Omental fat pad (tissue), 4 donors: Measurements from ENCODE around the gene TRPM4. TPM values are rescaled to one million over a fixed set of nuclear protein-coding genes. Genes with fewer than 3 reads are reported as not detected.
A peak's percentile ranks its signal among the peaks of the same experiment; 100 is the strongest.

ENCODE experiments used
- ATAC-seq: fragments of 150-250 bp; one replicate; pipeline ENCODE4 v1.9.1; 2016; ENCODE audit warnings: mild to moderate bottlenecking, moderate library complexity; ENCODE audit not compliant: low FRiP score
- DNase-seq: peaks from one replicate; pipeline ENCODE4 v3.0.0-alpha.2; 2019; ENCODE audit warnings: low spot score
- total RNA-seq, 4 donors: library from RNA; depleted of rRNA; stranded (reverse); fragments of >200 nt; gene quantifications; one replicate each; pipeline ENCODE4 v1.1.0, GENCODE V29; 2016
- TF ChIP-seq, protein P1 (sequence below), 3 donors: fragments of 450-650 bp; IDR thresholded peaks; one replicate each; pipeline ENCODE4 v1.5.1; 2016 to 2017; ENCODE audit warnings: antibody characterized with exemption in 3 of 3, mild to moderate bottlenecking in 3 of 3, moderate library complexity in 2 of 3

TRPM4 gene
- total RNA-seq, 4 donors from 2014 or later: 7.2 to 26.0 (median 10.6) TPM

DNA sequence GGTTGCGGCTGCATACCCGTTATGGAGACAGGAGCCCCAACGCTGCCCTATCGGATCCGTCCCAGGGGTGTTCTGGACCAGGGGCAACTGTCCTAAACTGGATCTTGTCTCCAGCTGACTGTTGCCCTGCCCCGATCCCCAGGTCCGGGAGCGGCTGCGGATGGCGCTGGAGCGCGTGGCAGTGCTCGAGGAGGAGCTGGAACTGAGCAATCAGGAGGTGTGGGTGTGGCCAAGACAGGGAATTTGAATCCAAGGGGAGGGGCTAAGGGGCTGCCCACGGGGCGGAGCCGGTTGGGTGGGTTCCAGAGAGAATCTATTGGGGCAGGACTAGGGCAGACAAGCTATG lies 28.4 kb upstream of the TRPM4 start:
- ATAC-seq (no peak), DNase-seq (no peak)
- TF ChIP-seq, protein P1, sequence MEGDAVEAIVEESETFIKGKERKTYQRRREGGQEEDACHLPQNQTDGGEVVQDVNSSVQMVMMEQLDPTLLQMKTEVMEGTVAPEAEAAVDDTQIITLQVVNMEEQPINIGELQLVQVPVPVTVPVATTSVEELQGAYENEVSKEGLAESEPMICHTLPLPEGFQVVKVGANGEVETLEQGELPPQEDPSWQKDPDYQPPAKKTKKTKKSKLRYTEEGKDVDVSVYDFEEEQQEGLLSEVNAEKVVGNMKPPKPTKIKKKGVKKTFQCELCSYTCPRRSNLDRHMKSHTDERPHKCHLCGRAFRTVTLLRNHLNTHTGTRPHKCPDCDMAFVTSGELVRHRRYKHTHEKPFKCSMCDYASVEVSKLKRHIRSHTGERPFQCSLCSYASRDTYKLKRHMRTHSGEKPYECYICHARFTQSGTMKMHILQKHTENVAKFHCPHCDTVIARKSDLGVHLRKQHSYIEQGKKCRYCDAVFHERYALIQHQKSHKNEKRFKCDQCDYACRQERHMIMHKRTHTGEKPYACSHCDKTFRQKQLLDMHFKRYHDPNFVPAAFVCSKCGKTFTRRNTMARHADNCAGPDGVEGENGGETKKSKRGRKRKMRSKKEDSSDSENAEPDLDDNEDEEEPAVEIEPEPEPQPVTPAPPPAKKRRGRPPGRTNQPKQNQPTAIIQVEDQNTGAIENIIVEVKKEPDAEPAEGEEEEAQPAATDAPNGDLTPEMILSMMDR (IDR thresholded peaks at IDR 0.05): no peak

DNA sequence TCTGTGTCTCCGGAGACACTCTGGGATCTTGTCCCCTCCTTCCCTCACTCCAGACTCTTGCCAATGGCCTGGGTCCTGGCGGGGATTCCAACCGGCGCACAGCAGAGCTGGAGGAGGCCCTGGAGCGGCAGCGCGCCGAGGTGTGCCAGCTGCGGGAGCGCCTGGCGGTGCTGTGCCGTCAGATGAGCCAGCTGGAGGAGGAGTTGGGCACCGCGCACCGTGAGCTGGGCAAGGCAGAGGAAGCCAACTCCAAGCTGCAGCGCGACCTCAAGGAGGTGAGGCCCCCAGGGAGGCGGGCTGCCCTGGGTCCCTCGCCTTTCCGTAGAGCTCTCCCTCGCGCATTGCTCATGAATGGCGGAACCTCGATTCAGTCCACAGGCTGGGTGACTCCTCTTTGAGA lies 27.3 kb upstream of the TRPM4 start:
- ATAC-seq: no peak

DNA sequence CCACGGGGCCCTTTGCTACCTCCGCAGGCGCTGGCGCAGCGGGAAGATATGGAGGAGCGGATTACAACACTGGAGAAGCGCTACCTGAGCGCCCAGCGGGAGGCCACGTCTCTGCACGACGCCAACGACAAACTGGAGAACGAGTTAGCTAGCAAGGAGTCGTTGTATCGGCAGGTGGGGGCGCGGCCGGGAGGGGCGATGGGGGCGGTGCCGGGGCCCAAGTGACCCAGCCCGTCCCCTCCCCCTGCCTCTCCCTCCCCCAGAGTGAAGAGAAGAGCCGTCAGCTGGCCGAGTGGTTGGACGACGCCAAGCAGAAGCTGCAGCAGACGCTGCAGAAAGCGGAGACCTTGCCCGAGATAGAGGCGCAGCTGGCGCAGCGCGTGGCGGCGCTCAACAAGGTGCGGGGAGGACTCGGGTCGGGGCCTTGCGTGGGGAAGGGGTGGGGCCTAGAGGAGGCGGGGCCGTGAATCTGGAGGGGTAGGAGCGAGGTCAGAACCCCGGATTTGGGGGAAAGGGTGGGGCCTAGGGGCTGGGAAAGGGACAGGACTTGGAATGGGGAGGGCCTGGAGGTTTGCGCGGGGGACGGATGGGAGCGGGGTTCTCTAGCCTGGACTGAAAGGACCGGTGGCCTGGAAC lies 24.5 kb upstream of the TRPM4 start:
- TF ChIP-seq, protein P1 (IDR thresholded peaks at IDR 0.05): no peak
- no peak for DNase-seq
- no peak for ATAC-seq

More for the DNA sequence above, 27.3 kb upstream of the TRPM4 start:
- TF ChIP-seq, protein P1 (IDR thresholded peaks at IDR 0.05): no peak
- DNase-seq: no peak

DNA sequence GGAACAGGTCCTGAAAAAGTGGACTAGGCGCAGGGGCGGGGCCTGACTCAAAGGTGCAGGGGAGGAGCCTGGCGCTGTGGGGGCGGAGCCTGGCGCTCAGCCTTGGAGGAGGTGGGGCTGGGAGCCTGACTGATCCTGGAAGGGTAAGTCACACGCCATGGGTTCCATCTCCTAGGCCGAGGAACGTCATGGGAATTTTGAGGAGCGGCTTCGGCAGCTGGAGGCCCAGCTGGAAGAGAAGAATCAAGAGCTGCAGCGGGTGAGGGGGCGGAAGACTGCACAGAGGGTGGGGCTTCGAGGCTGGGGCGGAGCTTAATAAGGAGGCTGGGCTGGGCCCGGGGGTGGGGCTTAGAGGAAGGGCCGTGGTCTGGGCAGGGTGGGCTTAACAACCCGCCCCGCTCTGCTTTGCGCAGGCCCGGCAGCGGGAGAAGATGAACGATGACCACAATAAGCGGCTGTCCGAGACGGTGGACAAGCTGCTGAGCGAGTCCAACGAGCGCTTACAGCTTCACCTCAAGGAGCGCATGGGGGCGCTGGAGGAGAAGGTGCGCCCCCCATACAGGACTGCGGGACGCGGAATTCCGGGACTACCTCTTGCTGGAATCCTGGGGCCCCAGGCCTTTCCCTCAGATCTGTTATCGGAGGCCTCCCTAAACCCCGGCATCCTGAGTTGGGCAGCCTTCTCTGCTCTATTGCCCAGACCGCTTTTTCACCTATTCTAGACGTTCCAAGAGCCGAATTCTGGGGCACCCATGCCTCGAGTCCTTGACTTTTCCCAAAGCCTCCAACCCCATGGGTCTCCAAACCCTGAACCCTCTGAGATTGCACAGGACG lies 23.8 kb upstream of the TRPM4 start:
- ATAC-seq (peak; percentile 38), DNase-seq (no peak)
- TF ChIP-seq, protein P1 (IDR thresholded peaks at IDR 0.05): no peak

DNA sequence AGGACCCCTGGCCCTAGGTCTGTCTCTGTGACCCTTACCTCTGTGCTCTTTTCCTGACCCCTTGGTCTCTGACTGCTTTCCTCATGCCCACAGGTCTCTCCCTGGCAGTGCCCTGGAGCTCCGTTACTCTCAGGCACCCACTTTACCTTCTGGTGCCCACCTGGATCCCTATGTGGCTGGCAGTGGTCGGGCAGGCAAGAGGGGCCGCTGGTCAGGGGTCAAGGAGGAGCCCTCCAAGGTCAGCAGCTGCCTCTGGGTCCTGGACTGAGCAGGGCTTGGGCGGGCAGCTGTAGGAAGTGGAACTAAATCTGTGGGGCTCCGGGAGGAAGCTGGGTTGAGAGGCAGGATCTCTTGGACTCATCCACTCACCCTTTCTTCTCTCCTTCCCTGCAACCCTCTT lies 21.9 kb upstream of the TRPM4 start:
- TF ChIP-seq, protein P1 (IDR thresholded peaks at IDR 0.05): no peak
- no peak for ATAC-seq
- no peak for DNase-seq

DNA sequence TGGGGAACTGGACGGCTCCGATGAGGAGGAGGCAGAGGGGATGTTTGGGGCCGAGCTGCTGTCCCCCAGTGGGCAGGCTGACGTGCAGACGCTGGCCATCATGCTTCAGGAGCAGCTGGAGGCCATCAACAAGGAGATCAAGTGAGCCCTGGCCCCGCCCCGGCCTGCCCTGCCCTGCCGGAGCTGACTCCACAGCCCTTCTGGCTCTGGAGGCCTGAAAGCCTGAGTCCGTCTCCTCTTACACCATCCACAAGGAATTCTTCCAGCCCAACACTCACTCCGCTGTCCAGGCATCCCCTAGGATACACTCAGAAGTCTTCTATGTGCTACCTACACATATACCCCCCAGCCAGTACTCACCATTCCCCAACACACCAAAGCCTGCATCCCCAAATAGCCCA lies 20.8 kb upstream of the TRPM4 start:
- no peak for DNase-seq
- TF ChIP-seq, protein P1 (IDR thresholded peaks at IDR 0.05): no peak
- ATAC-seq: no peak

DNA sequence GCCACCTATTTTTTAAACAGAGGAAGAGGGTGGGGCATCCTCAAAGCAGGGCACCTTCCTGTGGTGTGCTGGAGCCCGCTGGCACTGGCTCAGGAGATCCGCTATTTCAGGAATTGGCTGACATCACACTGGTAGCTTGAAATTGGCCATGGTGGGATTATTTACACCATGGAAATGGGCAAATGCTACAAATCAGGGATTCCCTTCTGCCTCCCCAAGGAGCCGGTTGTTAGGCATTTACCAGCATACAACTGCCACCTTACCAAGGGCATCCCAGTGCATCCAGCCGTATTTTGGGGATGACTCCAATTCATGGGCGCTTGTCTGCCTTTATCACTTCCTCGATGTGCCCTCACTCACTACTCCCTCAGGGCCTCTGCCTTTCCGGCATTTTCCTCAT lies 16.6 kb upstream of the TRPM4 start:
- DNase-seq (no peak), ATAC-seq (no peak)
- TF ChIP-seq, protein P1 (IDR thresholded peaks at IDR 0.05): no peak
